ENCODE measurements around the gene BCAN.

DNA sequence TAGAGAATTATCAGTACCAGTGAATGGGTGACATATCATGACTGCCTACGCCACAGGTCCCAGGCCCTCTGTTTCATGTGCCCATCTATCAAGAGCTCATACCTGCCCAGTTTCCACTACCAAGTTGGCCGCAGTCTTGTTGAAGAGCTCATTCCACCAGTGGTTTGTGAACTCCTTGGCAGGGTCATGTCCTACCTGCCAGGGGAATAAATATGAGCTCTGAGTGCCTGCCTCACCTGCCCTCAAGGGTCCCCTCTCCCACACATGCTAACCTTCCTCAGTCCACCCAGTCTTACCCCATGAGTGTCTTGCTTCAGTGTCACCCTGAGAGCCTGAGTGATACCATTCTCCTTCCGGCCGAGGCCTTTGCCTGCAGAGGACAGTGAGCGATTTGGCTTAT, 43.8 kb upstream of the BCAN start:
- TF ChIP-seq POLR2AphosphoS5 (IDR thresholded peaks at IDR 0.05), result no peak
- TF ChIP-seq, protein P1, sequence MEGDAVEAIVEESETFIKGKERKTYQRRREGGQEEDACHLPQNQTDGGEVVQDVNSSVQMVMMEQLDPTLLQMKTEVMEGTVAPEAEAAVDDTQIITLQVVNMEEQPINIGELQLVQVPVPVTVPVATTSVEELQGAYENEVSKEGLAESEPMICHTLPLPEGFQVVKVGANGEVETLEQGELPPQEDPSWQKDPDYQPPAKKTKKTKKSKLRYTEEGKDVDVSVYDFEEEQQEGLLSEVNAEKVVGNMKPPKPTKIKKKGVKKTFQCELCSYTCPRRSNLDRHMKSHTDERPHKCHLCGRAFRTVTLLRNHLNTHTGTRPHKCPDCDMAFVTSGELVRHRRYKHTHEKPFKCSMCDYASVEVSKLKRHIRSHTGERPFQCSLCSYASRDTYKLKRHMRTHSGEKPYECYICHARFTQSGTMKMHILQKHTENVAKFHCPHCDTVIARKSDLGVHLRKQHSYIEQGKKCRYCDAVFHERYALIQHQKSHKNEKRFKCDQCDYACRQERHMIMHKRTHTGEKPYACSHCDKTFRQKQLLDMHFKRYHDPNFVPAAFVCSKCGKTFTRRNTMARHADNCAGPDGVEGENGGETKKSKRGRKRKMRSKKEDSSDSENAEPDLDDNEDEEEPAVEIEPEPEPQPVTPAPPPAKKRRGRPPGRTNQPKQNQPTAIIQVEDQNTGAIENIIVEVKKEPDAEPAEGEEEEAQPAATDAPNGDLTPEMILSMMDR (IDR thresholded peaks at IDR 0.05 in 8 of 11, conservative IDR thresholded peaks at IDR 0.05 in 3 of 11), result no peak
- TF ChIP-seq POLR2A (IDR thresholded peaks at IDR 0.05), result no peak

Measured in spleen (tissue), 7 donors.